SK-N-SH (cell line): ENCODE results near the gene PSMF1.

Experiments
- RAD21 ChIP-seq: IDR thresholded peaks from 2 replicates; pipeline ENCODE4 v1.6.1; 2012; ENCODE audit warnings: mild to moderate bottlenecking, low read length
- TCF12 ChIP-seq: IDR thresholded peaks from 2 replicates; pipeline ENCODE4 v1.4.0; 2012
- TF ChIP-seq, protein P1 (sequence below): IDR thresholded peaks from 2 replicates; pipeline ENCODE4 v1.4.0; 2012; ENCODE audit warnings: low read depth, borderline replicate concordance
- TF ChIP-seq, protein P2 (sequence below): fragments of 200-600 bp; sonication (generic); IDR thresholded peaks from 2 replicates; pipeline ENCODE4 v1.6.1; 2017; ENCODE audit warnings: antibody characterized with exemption, mild to moderate bottlenecking, moderate library complexity

DNA sequence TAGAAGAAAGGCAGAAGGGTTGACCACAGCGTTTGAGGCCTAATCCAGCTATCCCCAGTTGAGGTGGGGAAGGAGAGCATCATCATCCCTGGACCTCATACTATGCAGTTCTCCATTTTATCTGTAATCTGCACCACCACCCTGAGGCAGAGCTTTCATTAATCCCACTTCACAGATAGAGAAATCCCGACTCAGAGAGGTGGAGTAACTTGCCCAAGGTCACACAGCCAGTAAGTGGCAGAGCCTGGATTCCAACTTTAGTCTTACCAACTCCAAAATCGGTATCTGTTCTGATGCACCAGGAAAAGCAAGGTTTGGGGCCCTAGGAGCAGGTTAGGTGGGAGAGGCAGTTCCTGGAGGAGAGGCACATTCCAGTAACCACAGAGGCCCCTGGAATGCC lies 59.7 kb downstream of the PSMF1 start:
- TF ChIP-seq, protein P1, sequence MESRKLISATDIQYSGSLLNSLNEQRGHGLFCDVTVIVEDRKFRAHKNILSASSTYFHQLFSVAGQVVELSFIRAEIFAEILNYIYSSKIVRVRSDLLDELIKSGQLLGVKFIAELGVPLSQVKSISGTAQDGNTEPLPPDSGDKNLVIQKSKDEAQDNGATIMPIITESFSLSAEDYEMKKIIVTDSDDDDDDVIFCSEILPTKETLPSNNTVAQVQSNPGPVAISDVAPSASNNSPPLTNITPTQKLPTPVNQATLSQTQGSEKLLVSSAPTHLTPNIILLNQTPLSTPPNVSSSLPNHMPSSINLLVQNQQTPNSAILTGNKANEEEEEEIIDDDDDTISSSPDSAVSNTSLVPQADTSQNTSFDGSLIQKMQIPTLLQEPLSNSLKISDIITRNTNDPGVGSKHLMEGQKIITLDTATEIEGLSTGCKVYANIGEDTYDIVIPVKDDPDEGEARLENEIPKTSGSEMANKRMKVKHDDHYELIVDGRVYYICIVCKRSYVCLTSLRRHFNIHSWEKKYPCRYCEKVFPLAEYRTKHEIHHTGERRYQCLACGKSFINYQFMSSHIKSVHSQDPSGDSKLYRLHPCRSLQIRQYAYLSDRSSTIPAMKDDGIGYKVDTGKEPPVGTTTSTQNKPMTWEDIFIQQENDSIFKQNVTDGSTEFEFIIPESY, result no peak
- TF ChIP-seq, protein P2, sequence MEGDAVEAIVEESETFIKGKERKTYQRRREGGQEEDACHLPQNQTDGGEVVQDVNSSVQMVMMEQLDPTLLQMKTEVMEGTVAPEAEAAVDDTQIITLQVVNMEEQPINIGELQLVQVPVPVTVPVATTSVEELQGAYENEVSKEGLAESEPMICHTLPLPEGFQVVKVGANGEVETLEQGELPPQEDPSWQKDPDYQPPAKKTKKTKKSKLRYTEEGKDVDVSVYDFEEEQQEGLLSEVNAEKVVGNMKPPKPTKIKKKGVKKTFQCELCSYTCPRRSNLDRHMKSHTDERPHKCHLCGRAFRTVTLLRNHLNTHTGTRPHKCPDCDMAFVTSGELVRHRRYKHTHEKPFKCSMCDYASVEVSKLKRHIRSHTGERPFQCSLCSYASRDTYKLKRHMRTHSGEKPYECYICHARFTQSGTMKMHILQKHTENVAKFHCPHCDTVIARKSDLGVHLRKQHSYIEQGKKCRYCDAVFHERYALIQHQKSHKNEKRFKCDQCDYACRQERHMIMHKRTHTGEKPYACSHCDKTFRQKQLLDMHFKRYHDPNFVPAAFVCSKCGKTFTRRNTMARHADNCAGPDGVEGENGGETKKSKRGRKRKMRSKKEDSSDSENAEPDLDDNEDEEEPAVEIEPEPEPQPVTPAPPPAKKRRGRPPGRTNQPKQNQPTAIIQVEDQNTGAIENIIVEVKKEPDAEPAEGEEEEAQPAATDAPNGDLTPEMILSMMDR, result no peak
- no peak for TF ChIP-seq RAD21
- no peak for TF ChIP-seq TCF12
